Fibroblast of upper back skin (primary cell): Measurements from ENCODE around the gene PDE1A.

Experiments used
- DNase-seq: peaks from one replicate; pipeline ENCODE4 v3.0.0-alpha.2; 2013

PDE1A gene

GRCh38 chr2:182261860-182262387 is 164.9 kb downstream of the PDE1A start:
- DNase-seq = no peak

GRCh38 chr2:182259629-182260150 is 167.1 kb downstream of the PDE1A start:
- peak; percentile 57 for DNase-seq

- no peak for DNase-seq
These were observed 174.3 kb downstream of the PDE1A start for GRCh38 chr2:182252534-182252933.

GRCh38 chr2:182248898-182249297 is 177.9 kb downstream of the PDE1A start:
- DNase-seq = no peak

- DNase-seq = no peak
These were observed 178.5 kb downstream of the PDE1A start for GRCh38 chr2:182248362-182248761.

GRCh38 chr2:182247831-182248230 is 179.0 kb downstream of the PDE1A start:
- no peak for DNase-seq

- no peak for DNase-seq
These were observed 180.9 kb downstream of the PDE1A start for GRCh38 chr2:182245963-182246362.

GRCh38 chr2:182242609-182243008 is 184.2 kb downstream of the PDE1A start:
- DNase-seq = no peak

GRCh38 chr2:182241936-182242335 is 184.9 kb downstream of the PDE1A start:
- DNase-seq = peak; percentile 20

GRCh38 chr2:182240862-182241371 is 185.9 kb downstream of the PDE1A start:
- DNase-seq = peak; percentile 34

- DNase-seq = peak; percentile 55
These were observed 196.3 kb downstream of the PDE1A start for GRCh38 chr2:182230561-182230960.

- DNase-seq = peak; percentile 39
These were observed 197.5 kb downstream of the PDE1A start for GRCh38 chr2:182229297-182229696.

GRCh38 chr2:182228741-182229140 is 198.1 kb downstream of the PDE1A start:
- peak; percentile 33 for DNase-seq

GRCh38 chr2:182228073-182228473 is 198.8 kb downstream of the PDE1A start:
- no peak for DNase-seq

GRCh38 chr2:182226807-182227206 is 200.0 kb downstream of the PDE1A start:
- no peak for DNase-seq

- no peak for DNase-seq
These were observed 202.2 kb downstream of the PDE1A start for GRCh38 chr2:182224669-182225068.

- no peak for DNase-seq
These were observed 205.8 kb downstream of the PDE1A start for GRCh38 chr2:182220998-182221397.

- no peak for DNase-seq
These were observed 206.5 kb downstream of the PDE1A start for GRCh38 chr2:182220335-182220734.

- no peak for DNase-seq
These were observed 216.2 kb downstream of the PDE1A start for GRCh38 chr2:182210669-182211068.

- DNase-seq = no peak
These were observed 218.4 kb downstream of the PDE1A start for GRCh38 chr2:182208421-182208820.

- DNase-seq = no peak
These were observed 219.6 kb downstream of the PDE1A start for GRCh38 chr2:182207049-182207746.

- no peak for DNase-seq
These were observed 229.3 kb downstream of the PDE1A start for GRCh38 chr2:182197529-182197928.

- no peak for DNase-seq
These were observed 233.5 kb downstream of the PDE1A start for GRCh38 chr2:182193291-182193690.

- peak; percentile 18 for DNase-seq
These were observed 235.8 kb downstream of the PDE1A start for GRCh38 chr2:182191061-182191460.
